Ishikawa (cell line): Measurements from ENCODE around the gene CBX5.

ENCODE experiments used
- CEBPB ChIP-seq: IDR thresholded peaks from 2 replicates; pipeline ENCODE4 v1.6.1; 2012
- CREB1 ChIP-seq: IDR thresholded peaks from 2 replicates; pipeline ENCODE4 v1.6.1; 2012; ENCODE audit warnings: low read depth
- EGR1 ChIP-seq: IDR thresholded peaks from 2 replicates; pipeline ENCODE4 v1.6.1; 2012
- EP300 ChIP-seq: IDR thresholded peaks from 2 replicates; pipeline ENCODE4 v1.6.1; 2012; ENCODE audit warnings: borderline replicate concordance
- FOXM1 ChIP-seq: IDR thresholded peaks from 2 replicates; pipeline ENCODE4 v1.6.1; 2012; ENCODE audit warnings: low read depth, borderline replicate concordance
- MAX ChIP-seq: IDR thresholded peaks from 2 replicates; pipeline ENCODE4 v1.6.1; 2012
- NFIC ChIP-seq: IDR thresholded peaks from 2 replicates; pipeline ENCODE4 v1.6.1; 2012
- RAD21 ChIP-seq: IDR thresholded peaks from 2 replicates; pipeline ENCODE4 v1.6.1; 2012; ENCODE audit warnings: low read depth
- REST ChIP-seq: IDR thresholded peaks from 2 replicates; pipeline ENCODE4 v1.6.1; 2012; ENCODE audit warnings: low read depth, mild to moderate bottlenecking
- TAF1 ChIP-seq: IDR thresholded peaks from 2 replicates; pipeline ENCODE4 v1.6.1; 2012; ENCODE audit warnings: low read depth, mild to moderate bottlenecking
- TCF12 ChIP-seq: IDR thresholded peaks from 2 replicates; pipeline ENCODE4 v1.6.1; 2012; ENCODE audit warnings: low read depth
- TEAD4 ChIP-seq: IDR thresholded peaks from 2 replicates; pipeline ENCODE4 v1.6.1; 2012
- USF1 ChIP-seq: IDR thresholded peaks from 2 replicates; pipeline ENCODE4 v1.6.1; 2012
- YY1 ChIP-seq: IDR thresholded peaks from 2 replicates; pipeline ENCODE4 v1.6.1; 2012; ENCODE audit warnings: low read depth
- ZBTB7A ChIP-seq: IDR thresholded peaks from 2 replicates; pipeline ENCODE4 v1.6.1; 2012; ENCODE audit warnings: low read depth

The CBX5 gene

GRCh38 chr12:54282949-54283593, 3.1 kb upstream of the CBX5 start:
- TF ChIP-seq YY1 (no peak), TCF12 (no peak), REST (no peak), TEAD4 (no peak)

GRCh38 chr12:54280468-54281260, 742 bp upstream of the CBX5 start, which contains the start of gene HNRNPA1:
Gene HNRNPA1 (plus strand): TSS chr12:54280726. CDS start chr12:54280808, 82 bp downstream.
- TF ChIP-seq RAD21 (no peak), TAF1 (peak; percentile 99), ZBTB7A (no peak), FOXM1 (no peak; the same call in 1 of the 2 replicates), TEAD4 (peak; percentile 36; the same call in 1 of the 2 replicates), EGR1 (0 out of 2 replicates have a peak, but pooled peaks have one; percentile 45), YY1 (peak; percentile 94), TCF12 (peak; percentile 41; the same call in 1 of the 2 replicates), CEBPB (no peak), REST (no peak), NFIC (no peak; the same call in 1 of the 2 replicates), CREB1 (peak; percentile 90), MAX (peak; percentile 97)

- TF ChIP-seq EP300, result no peak
- 0 out of 2 replicates have a peak, but pooled peaks have one; percentile 32 for TF ChIP-seq FOXM1
- TF ChIP-seq ZBTB7A, result peak; percentile 75; the same call in 1 of the 2 replicates
- TF ChIP-seq TEAD4, result no peak
- no peak for TF ChIP-seq RAD21
- TF ChIP-seq EGR1, result no peak
- no peak for TF ChIP-seq CREB1
- TF ChIP-seq YY1, result 0 out of 2 replicates have a peak, but pooled peaks have one; percentile 36
- no peak for TF ChIP-seq REST
- TF ChIP-seq MAX, result no peak
- TF ChIP-seq TCF12, result no peak
- no peak for TF ChIP-seq USF1
Observed at GRCh38 chr12:54279227-54279631, 693 bp downstream of the CBX5 start.

GRCh38 chr12:54277823-54278276, 2.1 kb downstream of the CBX5 start:
- TF ChIP-seq EGR1 (no peak), RAD21 (no peak), TEAD4 (no peak), YY1 (no peak), REST (no peak), FOXM1 (no peak), NFIC (no peak), CREB1 (no peak), ZBTB7A (no peak), EP300 (no peak), TAF1 (no peak), TCF12 (no peak), MAX (no peak), CEBPB (no peak)
